OCI-LY7 (cell line): ENCODE measurements around the gene ABCC1. TPM values are rescaled to one million over a fixed set of nuclear protein-coding genes. Genes with fewer than 3 reads are reported as not detected.

Source experiments
- BruUV-seq: library from RNA; stranded (reverse); fragments of 400-500 nt; replicated peaks from 2 replicates; lab custom pipeline; 2021; lab: Mats Ljungman, UMichigan
- CTCF ChIA-PET: fragments of 300-600 bp; sonication (Branson Sonifier 250); formaldehyde crosslinking; loops from one replicate; lab custom pipeline; 2022; ENCODE audit warnings: antibody characterized with exemption; ENCODE audit not compliant: unreplicated experiment; lab: Charles Lee
- POLR2A ChIA-PET: fragments of 300-600 bp; sonication (Branson Sonifier 250); formaldehyde crosslinking; loops from one replicate; lab custom pipeline; 2022; ENCODE audit warnings: antibody characterized with exemption; lab: Charles Lee
- DNase-seq: peaks from one replicate; pipeline ENCODE4 v3.0.0-alpha.2; 2015; ENCODE audit warnings: low spot score
- H2AFZ ChIP-seq: fragments of 200-600 bp; sonication (generic), shearing (Covaris generic); 2 replicates; pipeline ENCODE4 v1.6.1; 2014; ENCODE audit warnings: mild to moderate bottlenecking, antibody characterized with exemption, low read length, moderate library complexity
- H3K27ac ChIP-seq: fragments of 200-600 bp; sonication (generic); 2 replicates; pipeline ENCODE4 v1.5.1; 2014; ENCODE audit warnings: mixed run types, low read depth, mild to moderate bottlenecking, moderate library complexity, low read length, inconsistent platforms; ENCODE audit not compliant: poor library complexity, severe bottlenecking
- H3K36me3 ChIP-seq: fragments of 200-600 bp; sonication (generic); 2 replicates; pipeline ENCODE4 v1.6.1; 2014; ENCODE audit warnings: mild to moderate bottlenecking, antibody characterized with exemption, low read length, moderate library complexity, mixed read lengths; ENCODE audit not compliant: insufficient read depth
- H3K4me1 ChIP-seq: fragments of 200-600 bp; sonication (generic); 2 replicates; pipeline ENCODE4 v1.5.1; 2014; ENCODE audit warnings: mild to moderate bottlenecking, low read length; ENCODE audit not compliant: insufficient read depth, poor library complexity, severe bottlenecking
- H3K4me2 ChIP-seq: fragments of 200-600 bp; sonication (generic); 2 replicates; pipeline ENCODE4 v1.6.1; 2014; ENCODE audit warnings: mild to moderate bottlenecking, low read length
- H3K4me3 ChIP-seq: fragments of 200-600 bp; sonication (generic); 2 replicates; pipeline ENCODE4 v1.5.1; 2014; ENCODE audit warnings: mild to moderate bottlenecking, low read depth, low read length; ENCODE audit not compliant: poor library complexity, severe bottlenecking
- H3K79me2 ChIP-seq: fragments of 200-600 bp; sonication (generic); 2 replicates; pipeline ENCODE4 v1.6.1; 2016; ENCODE audit warnings: low read depth, mild to moderate bottlenecking, low read length, moderate library complexity, mixed read lengths; ENCODE audit not compliant: insufficient read depth
- H3K9me2 ChIP-seq: fragments of 200-600 bp; sonication (generic); 2 replicates; pipeline ENCODE4 v1.6.1; 2016; ENCODE audit warnings: mild to moderate bottlenecking, low read length, mixed read lengths; ENCODE audit not compliant: insufficient read depth
- H3K9me3 ChIP-seq: fragments of 200-600 bp; sonication (generic); 2 replicates; pipeline ENCODE4 v1.6.1; 2014; ENCODE audit warnings: mild to moderate bottlenecking, mixed run types, low read length, mixed read lengths
- H4K20me1 ChIP-seq: fragments of 200-600 bp; sonication (generic); 2 replicates; pipeline ENCODE4 v1.6.1; 2014; ENCODE audit warnings: mild to moderate bottlenecking, antibody characterized with exemption, low read length, moderate library complexity, mixed read lengths; ENCODE audit not compliant: insufficient read depth
- EZH2phosphoT487 ChIP-seq: fragments of 200-600 bp; sonication (generic); IDR thresholded peaks from 2 replicates; pipeline ENCODE4 v1.6.1; 2018; ENCODE audit warnings: low read depth, borderline replicate concordance, mild to moderate bottlenecking, mixed run types, antibody characterized with exemption, low read length, moderate library complexity, mixed read lengths
- intact Hi-C: fragments of 100-400 bp; cut with micrococcal nuclease; formaldehyde crosslinking; loops from one replicate; pipeline ENCODE4 v1.10.0; 2022; ENCODE audit not compliant: unreplicated experiment
- total RNA-seq, 2 experiments: library from RNA; depleted of rRNA in 1 of 2; stranded (reverse); fragments of >200 nt in 1 of 2; shearing (Covaris generic) in 1 of 2; gene quantifications; 2 replicates each; pipeline ENCODE4 v1.2.3, GENCODE V29; 2014 to 2022
- TF ChIP-seq, protein P1 (sequence below): fragments of 200-600 bp; sonication (generic); conservative IDR thresholded peaks from 2 replicates; pipeline ENCODE4 v1.5.1; 2014; ENCODE audit warnings: mild to moderate bottlenecking, antibody characterized with exemption, low read length, moderate library complexity, mixed read lengths

ABCC1 gene
- total RNA-seq, 2 experiments from 2014 or later: 39.9 to 71.8 TPM

DNA sequence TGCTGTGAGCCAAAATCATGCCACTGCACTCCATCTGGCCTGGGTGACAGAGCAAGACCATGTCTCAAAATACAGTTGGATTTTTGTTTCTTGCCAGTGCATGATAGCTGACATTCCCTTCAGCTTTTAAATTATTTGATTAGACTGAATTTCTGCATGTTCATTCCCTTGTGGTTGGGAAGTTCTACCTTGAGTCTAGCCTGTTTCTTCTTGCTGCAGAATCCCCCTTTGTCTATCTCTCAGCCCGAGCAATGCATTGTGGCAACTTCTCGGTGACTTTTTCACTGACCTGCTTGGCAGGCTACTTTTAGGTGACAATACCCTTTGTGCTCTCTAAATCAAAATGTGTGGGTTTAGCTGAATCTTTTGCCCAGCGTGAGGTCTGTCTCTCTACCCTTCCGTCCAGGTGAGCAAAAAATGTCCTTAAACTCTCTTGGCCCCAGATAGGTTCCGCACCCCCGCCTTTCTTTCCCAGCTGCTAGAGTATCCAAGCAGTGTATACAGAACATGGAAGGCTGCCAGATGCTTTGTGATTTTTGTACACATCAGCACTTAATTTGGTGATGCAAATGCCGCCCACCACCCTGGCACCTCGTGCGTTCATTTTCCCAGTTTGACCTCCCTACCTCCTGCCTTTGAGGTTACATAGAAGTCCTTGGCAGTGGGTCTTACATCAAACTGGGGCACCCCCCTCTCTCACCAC lies 143.7 kb downstream of the ABCC1 start:
- H3K27ac ChIP-seq: no peak overlapping the region
- H3K4me1 ChIP-seq: peaks cover 34% of the 10 kb centered on the region
- ChIA-PET POLR2A (interaction anchor here (0.6 kb wide), 1 partner anchor 214 kb away, joined by 3 read pairs; no protein-coding TSS in a partner anchor), CTCF (interaction anchor here (1.4 kb wide), 1 partner anchor 16 kb away, joined by 3 read pairs; no protein-coding TSS in a partner anchor)
- H3K4me2 ChIP-seq: no peak overlapping the region
- H3K9me2 ChIP-seq: no peaks in the 10 kb centered on the region
- intact Hi-C loops: no loop called here
- H2AFZ ChIP-seq: no peak overlapping the region
- H4K20me1 ChIP-seq: no peaks in the 10 kb centered on the region
- no peak overlapping the region for H3K4me3 ChIP-seq
- peaks cover 76% of the 10 kb centered on the region for H3K36me3 ChIP-seq
- no peak for TF ChIP-seq EZH2phosphoT487
- TF ChIP-seq, protein P1, sequence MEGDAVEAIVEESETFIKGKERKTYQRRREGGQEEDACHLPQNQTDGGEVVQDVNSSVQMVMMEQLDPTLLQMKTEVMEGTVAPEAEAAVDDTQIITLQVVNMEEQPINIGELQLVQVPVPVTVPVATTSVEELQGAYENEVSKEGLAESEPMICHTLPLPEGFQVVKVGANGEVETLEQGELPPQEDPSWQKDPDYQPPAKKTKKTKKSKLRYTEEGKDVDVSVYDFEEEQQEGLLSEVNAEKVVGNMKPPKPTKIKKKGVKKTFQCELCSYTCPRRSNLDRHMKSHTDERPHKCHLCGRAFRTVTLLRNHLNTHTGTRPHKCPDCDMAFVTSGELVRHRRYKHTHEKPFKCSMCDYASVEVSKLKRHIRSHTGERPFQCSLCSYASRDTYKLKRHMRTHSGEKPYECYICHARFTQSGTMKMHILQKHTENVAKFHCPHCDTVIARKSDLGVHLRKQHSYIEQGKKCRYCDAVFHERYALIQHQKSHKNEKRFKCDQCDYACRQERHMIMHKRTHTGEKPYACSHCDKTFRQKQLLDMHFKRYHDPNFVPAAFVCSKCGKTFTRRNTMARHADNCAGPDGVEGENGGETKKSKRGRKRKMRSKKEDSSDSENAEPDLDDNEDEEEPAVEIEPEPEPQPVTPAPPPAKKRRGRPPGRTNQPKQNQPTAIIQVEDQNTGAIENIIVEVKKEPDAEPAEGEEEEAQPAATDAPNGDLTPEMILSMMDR: no peak
- H3K9me3 ChIP-seq: no peaks in the 10 kb centered on the region
- H3K79me2 ChIP-seq: no peaks in the 10 kb centered on the region
- BruUV-seq: no TSS peak
- no peak for DNase-seq

DNA sequence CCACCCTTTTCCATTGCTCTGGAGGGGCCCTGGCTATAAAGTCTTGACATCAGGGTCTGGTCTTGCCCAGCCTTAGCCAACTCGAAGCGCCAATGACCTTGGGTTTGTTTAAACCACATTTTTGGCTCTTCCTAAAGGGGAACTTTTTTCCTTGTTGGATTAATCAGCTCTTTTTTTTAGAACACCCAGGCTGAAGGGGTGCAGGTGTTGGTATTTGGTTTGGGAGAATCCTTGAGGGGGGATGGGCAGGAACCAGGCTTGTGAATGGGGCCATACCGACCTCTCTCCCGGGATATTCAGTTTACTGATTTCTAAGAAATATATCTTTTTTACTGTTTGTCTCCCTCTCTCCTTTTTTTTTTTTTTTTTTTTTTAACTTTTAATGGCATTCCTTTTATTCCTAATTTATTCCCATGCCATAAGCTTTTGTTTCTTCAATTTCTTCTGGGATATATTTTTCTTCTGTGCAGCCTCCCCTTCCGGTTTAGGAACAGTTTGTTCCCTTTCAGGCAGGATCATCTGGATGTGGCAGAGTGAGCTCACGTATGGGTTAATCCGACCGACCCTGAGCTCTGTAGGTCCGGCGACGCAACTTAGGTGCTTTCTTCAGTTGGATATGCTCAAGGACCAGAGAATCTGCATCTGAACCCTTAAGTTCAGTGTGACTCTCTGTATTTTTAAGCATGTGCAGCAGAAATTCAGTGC lies 144.4 kb downstream of the ABCC1 start:
- CTCF ChIA-PET: interaction anchor here (1.4 kb wide), 1 partner anchor 15 kb away, joined by 3 read pairs; no protein-coding TSS in a partner anchor
- H3K36me3 ChIP-seq: peaks cover 76% of the 10 kb centered on the region
- no peak for TF ChIP-seq EZH2phosphoT487
- TF ChIP-seq, protein P1: no peak
- intact Hi-C loops: no loop called here
- H4K20me1 ChIP-seq: no peaks in the 10 kb centered on the region
- no peak overlapping the region for H3K4me3 ChIP-seq
- no peak for DNase-seq
- no peak overlapping the region for H3K4me2 ChIP-seq
- H3K9me2 ChIP-seq: no peaks in the 10 kb centered on the region
- no peak overlapping the region for H2AFZ ChIP-seq
- no peaks in the 10 kb centered on the region for H3K9me3 ChIP-seq
- no peaks in the 10 kb centered on the region for H3K79me2 ChIP-seq
- POLR2A ChIA-PET: interaction anchor here (0.7 to 1.2 kb wide), 3 partner anchors 13 to 230 kb away, joined by 3 to 6 read pairs (median 5); no protein-coding TSS in a partner anchor
- no TSS peak for BruUV-seq
- H3K27ac ChIP-seq: no peak overlapping the region
- H3K4me1 ChIP-seq: peaks cover 41% of the 10 kb centered on the region
